Esophagus squamous epithelium (tissue), 5 donors: ENCODE measurements around the gene ACOT9. TPM values are rescaled to one million over a fixed set of nuclear protein-coding genes. Genes with fewer than 3 reads are reported as not detected.

Experiments used
- DNase-seq: peaks from one replicate; lab custom pipeline; 2025; lab: John Stamatoyannopoulos, UW
- H3K27ac ChIP-seq, 4 donors: fragments of 200-600 bp; sonication (generic); one replicate each; pipeline ENCODE4 v1.5.1; 2016 to 2019; ENCODE audit warnings: mild to moderate bottlenecking in 1 of 4
- H3K27me3 ChIP-seq, 4 donors: fragments of 200-600 bp; sonication (generic); 1 replicate in 3 of 4; 2 replicates in 1 of 4; pipeline versions ENCODE4 v1.5.1 to v1.6.0; 2017 to 2021; ENCODE audit warnings: antibody characterized with exemption in 1 of 4
- H3K36me3 ChIP-seq, 3 donors: fragments of 200-600 bp; sonication (generic); one replicate each; pipeline ENCODE4 v1.5.1; 2016 to 2019
- H3K4me1 ChIP-seq, 3 donors: fragments of 200-600 bp; sonication (generic); one replicate each; pipeline ENCODE4 v1.5.1; 2017 to 2019
- H3K4me3 ChIP-seq, 4 donors: fragments of 200-600 bp; sonication (generic); 1 replicate in 3 of 4; 2 replicates in 1 of 4; pipeline ENCODE4 v1.5.1; 2016 to 2019; ENCODE audit warnings: mild to moderate bottlenecking in 2 of 4, moderate library complexity in 1 of 4
- H3K9me3 ChIP-seq, 3 donors: fragments of 200-600 bp; sonication (generic); one replicate each; pipeline ENCODE4 v1.5.1; 2016 to 2019
- CTCF ChIP-seq, 6 experiments: fragments of 450-650 bp in 4 of 6; fragments of 200-600 bp in 2 of 6; sonication (generic) in 2 of 6; IDR thresholded peaks; one replicate each; pipeline ENCODE4 v1.5.1; 2016 to 2019; ENCODE audit warnings: antibody characterized with exemption in 6 of 6, mild to moderate bottlenecking in 4 of 6, moderate library complexity in 4 of 6
- POLR2A ChIP-seq, 4 donors: fragments of 450-650 bp; IDR thresholded peaks; one replicate each; pipeline ENCODE4 v1.6.1; 2017; ENCODE audit warnings: antibody characterized with exemption in 4 of 4, mild to moderate bottlenecking in 4 of 4, moderate library complexity in 3 of 4
- WGBS, 2 donors: methylation state at CpG; one replicate each; pipeline ENCODE4 v1.1.5; 2018; 5-methylcytosine and 5-hydroxymethylcytosine counted together
- intact Hi-C: fragments of 100-400 bp; cut with DNase I; formaldehyde crosslinking; loops from one replicate; pipeline ENCODE4 v1.15.0; 2022
- total RNA-seq, 4 donors: library from RNA; depleted of rRNA; stranded (reverse); fragments of >200 nt; gene quantifications; one replicate each; pipeline ENCODE4 v1.1.0, GENCODE V29; 2016
- donor health status: DM: yes; HTN: yes; CAD: no.

Gene ACOT9
- total RNA-seq, 4 donors from 2014 or later = 5.4 to 30.9 (median 14.8) TPM

GRCh38 chrX:23783589-23784469 lies 40.8 kb upstream of the ACOT9 start:
- peaks cover 0 to 25% (median 0%) of the 10 kb centered on the region in 3 donors for H3K4me1 ChIP-seq

DNA sequence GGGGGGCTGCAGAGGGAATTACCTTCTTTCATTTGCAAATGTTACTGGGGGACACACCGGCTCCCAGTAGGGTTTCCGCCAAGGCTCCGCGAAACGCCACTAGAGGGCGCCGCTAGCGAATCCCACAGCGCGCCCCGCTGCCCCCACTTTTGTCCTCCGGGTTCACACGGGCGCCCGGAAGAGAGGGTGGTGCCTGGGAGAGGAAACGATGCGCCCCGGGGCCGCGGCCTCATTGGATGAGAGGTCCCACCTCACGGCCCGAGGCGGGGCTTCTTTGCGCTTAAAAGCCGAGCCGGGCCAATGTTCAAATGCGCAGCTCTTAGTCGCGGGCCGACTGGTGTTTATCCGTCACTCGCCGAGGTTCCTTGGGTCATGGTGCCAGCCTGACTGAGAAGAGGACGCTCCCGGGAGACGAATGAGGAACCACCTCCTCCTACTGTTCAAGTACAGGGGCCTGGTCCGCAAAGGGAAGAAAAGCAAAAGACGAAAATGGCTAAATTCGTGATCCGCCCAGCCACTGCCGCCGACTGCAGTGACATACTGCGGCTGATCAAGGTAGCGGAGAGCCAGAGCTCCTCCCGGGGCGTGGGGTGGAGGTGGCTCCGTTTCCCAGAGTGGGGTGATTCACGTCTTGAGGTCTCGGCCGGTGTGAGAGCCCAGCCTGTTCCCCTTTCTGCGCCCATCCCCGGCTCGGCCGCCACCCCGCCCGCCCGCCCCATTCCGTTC lies 40.0 kb upstream of the ACOT9 start, which contains the start of gene SAT1:
TSS of gene SAT1 (plus strand) at position 311 of the 726 bp plus-strand sequence. CDS start at position 490, 179 bp downstream.
- Histone ChIP-seq H3K36me3 (peaks cover 0 to 15% (median 0%) of the 10 kb centered on the region in 3 donors), H3K9me3 (no peaks in the 10 kb centered on the region), H3K4me1 (peaks cover 0 to 25% (median 0%) of the 10 kb centered on the region in 3 donors), H3K27me3 (no peaks in the 10 kb centered on the region), H3K4me3 (peak within 1 kb of the TSS; percentile 63 to 72 (median 70)), H3K27ac (peak within 1 kb of the TSS; percentile 91 to 97 (median 95))
- WGBS, 2 donors = 0 to 45% methylated on average over 4 to 10 of the region's 58 CpGs
- intact Hi-C loops = no loop called here
- TF ChIP-seq CTCF (IDR thresholded peaks at IDR 0.05) (peak; percentile 57 to 85 (median 80)), POLR2A (IDR thresholded peaks at IDR 0.05) (peak; percentile 28 to 99 (median 80))
- peak; percentile 88 for DNase-seq

More at GRCh38 chrX:23783589-23784469, 40.8 kb upstream of the ACOT9 start:
- no peaks in the 10 kb centered on the region for H3K27me3 ChIP-seq
- peaks cover 0 to 15% (median 0%) of the 10 kb centered on the region in 3 donors for H3K36me3 ChIP-seq
- 6 to 46% methylated on average over 14 to 16 of the region's 21 CpGs for WGBS, 2 donors
- H3K27ac ChIP-seq = peak overlapping the region; percentile 91 to 97 (median 95)
- peak overlapping the region; percentile 63 to 72 (median 70) for H3K4me3 ChIP-seq
- TF ChIP-seq CTCF (IDR thresholded peaks at IDR 0.05) = no peak
- peak in 1 of 4 donors; percentile 11 for TF ChIP-seq POLR2A (IDR thresholded peaks at IDR 0.05)
- H3K9me3 ChIP-seq = no peaks in the 10 kb centered on the region
- DNase-seq = no peak
- intact Hi-C loops = no loop called here

- Histone ChIP-seq H3K4me1 (peaks cover 0 to 25% (median 0%) of the 10 kb centered on the region in 3 donors), H3K27ac (peak overlapping the region in 3 of 4 donors; percentile 61 to 97 (median 62)), H3K4me3 (peak overlapping the region in 3 of 4 donors; percentile 69 to 72 (median 72)), H3K36me3 (peaks cover 0 to 15% (median 0%) of the 10 kb centered on the region in 3 donors), H3K9me3 (no peaks in the 10 kb centered on the region), H3K27me3 (no peaks in the 10 kb centered on the region)
- TF ChIP-seq CTCF (IDR thresholded peaks at IDR 0.05) (no peak), POLR2A (IDR thresholded peaks at IDR 0.05) (no peak)
- intact Hi-C loops = no loop called here
- 33 to 61% methylated on average over 6 of the region's 6 CpGs for WGBS, 2 donors
- no peak for DNase-seq
Observed at GRCh38 chrX:23782455-23782854, 39.4 kb upstream of the ACOT9 start.

- DNase-seq = no peak
- Histone ChIP-seq H3K27me3 (no peaks in the 10 kb centered on the region), H3K4me1 (peaks cover 0 to 9% (median 0%) of the 10 kb centered on the region in 3 donors), H3K27ac (no peak overlapping the region), H3K36me3 (no peaks in the 10 kb centered on the region), H3K4me3 (no peak overlapping the region), H3K9me3 (no peaks in the 10 kb centered on the region)
- 34 to 44% methylated on average over 3 of the region's 4 CpGs for WGBS, 2 donors
- TF ChIP-seq CTCF (IDR thresholded peaks at IDR 0.05) (peak in 1 of 6 experiments; percentile 50), POLR2A (IDR thresholded peaks at IDR 0.05) (no peak)
- intact Hi-C loops = no loop called here
Observed at GRCh38 chrX:23779025-23779424, 35.9 kb upstream of the ACOT9 start.
